Brain microvascular endothelial cell (primary cell): ENCODE results near the gene CKS1B.

Source experiments
- DNase-seq: peaks from one replicate; pipeline ENCODE4 v3.0.0-alpha.2; 2020
- H3K27ac ChIP-seq: fragments of 250-450 bp; sonication (Bioruptor Pico); 2 replicates; pipeline ENCODE4 v1.5.1; 2020; ENCODE audit warnings: mild to moderate bottlenecking, moderate library complexity
- H3K27me3 ChIP-seq: fragments of 250-450 bp; sonication (Bioruptor Pico); replicated peaks from 2 replicates; pipeline ENCODE4 v1.5.1; 2020; ENCODE audit warnings: mild to moderate bottlenecking
- H3K36me3 ChIP-seq: fragments of 250-450 bp; sonication (Bioruptor Pico); replicated peaks from 2 replicates; pipeline ENCODE4 v1.5.1; 2020; ENCODE audit warnings: mild to moderate bottlenecking
- H3K4me3 ChIP-seq: 2 replicates; pipeline ENCODE4 v1.5.1; 2011; ENCODE audit warnings: low read depth, mild to moderate bottlenecking, control low read depth, low read length, moderate library complexity
- in situ Hi-C: cut with HindIII; loops from 2 replicates; pipeline ENCODE4 v1.10.0; 2017; ENCODE audit warnings: low sequenced_read_pairs, low pct_ligation_motif_present
- TF ChIP-seq, protein P1 (sequence below): IDR thresholded peaks from 2 replicates; pipeline ENCODE4 v1.5.1; 2011; ENCODE audit warnings: low read depth, mild to moderate bottlenecking, moderate library complexity, low read length, control low read depth, inconsistent platforms; ENCODE audit errors: missing control alignments

CKS1B gene

DNA sequence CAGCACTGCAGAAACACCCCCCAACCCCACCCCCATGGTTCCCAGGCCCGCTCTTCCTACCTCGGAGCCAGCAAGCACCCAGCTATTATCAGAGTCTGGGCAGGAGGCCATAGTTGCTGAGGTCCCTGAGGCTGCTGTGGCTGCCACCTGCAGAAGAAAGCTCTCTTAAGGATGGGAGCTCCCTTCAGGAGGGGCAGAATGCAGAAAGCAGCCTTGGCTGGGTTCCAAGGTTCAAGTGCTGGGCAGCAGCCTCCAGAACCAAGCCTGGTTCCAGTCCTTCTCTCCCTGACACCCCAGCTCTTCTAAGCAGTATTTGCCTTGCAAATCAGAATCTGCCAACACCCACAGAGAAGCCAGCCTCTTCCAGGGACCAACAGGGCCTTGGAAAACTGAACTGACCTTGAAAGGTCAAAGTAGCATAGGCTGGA is 20.9 kb upstream of the CKS1B start:
- in situ Hi-C loops: no loop called here
- Histone ChIP-seq H3K4me3 (no peak overlapping the region), H3K27ac (no peak overlapping the region), H3K27me3 (no peaks in the 10 kb centered on the region), H3K36me3 (no peaks in the 10 kb centered on the region)
- TF ChIP-seq, protein P1, sequence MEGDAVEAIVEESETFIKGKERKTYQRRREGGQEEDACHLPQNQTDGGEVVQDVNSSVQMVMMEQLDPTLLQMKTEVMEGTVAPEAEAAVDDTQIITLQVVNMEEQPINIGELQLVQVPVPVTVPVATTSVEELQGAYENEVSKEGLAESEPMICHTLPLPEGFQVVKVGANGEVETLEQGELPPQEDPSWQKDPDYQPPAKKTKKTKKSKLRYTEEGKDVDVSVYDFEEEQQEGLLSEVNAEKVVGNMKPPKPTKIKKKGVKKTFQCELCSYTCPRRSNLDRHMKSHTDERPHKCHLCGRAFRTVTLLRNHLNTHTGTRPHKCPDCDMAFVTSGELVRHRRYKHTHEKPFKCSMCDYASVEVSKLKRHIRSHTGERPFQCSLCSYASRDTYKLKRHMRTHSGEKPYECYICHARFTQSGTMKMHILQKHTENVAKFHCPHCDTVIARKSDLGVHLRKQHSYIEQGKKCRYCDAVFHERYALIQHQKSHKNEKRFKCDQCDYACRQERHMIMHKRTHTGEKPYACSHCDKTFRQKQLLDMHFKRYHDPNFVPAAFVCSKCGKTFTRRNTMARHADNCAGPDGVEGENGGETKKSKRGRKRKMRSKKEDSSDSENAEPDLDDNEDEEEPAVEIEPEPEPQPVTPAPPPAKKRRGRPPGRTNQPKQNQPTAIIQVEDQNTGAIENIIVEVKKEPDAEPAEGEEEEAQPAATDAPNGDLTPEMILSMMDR: no peak
- DNase-seq: no peak

DNA sequence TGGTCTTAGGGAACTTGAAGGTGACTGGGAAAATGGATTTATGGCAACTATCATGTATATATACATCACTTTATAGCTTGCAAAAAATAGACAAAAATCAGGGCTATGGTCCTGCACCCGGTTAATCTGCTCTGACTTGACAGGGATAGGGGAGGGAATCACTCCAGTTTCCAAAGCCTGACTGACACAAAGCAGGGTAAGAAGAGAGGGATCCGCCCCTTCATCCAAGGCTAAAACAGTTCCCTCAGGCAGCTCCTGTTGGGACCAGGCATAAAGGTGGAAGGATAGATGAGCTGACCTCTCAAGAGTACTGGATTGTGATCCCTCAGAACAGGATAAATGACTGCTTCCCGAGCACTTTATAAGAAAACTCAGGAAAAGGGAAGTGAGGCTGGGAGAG is 19.9 kb upstream of the CKS1B start:
- TF ChIP-seq, protein P1: no peak
- no peak overlapping the region for H3K4me3 ChIP-seq
- H3K36me3 ChIP-seq: no peaks in the 10 kb centered on the region
- in situ Hi-C loops: no loop called here
- no peaks in the 10 kb centered on the region for H3K27me3 ChIP-seq
- DNase-seq: no peak
- H3K27ac ChIP-seq: no peak overlapping the region

DNA sequence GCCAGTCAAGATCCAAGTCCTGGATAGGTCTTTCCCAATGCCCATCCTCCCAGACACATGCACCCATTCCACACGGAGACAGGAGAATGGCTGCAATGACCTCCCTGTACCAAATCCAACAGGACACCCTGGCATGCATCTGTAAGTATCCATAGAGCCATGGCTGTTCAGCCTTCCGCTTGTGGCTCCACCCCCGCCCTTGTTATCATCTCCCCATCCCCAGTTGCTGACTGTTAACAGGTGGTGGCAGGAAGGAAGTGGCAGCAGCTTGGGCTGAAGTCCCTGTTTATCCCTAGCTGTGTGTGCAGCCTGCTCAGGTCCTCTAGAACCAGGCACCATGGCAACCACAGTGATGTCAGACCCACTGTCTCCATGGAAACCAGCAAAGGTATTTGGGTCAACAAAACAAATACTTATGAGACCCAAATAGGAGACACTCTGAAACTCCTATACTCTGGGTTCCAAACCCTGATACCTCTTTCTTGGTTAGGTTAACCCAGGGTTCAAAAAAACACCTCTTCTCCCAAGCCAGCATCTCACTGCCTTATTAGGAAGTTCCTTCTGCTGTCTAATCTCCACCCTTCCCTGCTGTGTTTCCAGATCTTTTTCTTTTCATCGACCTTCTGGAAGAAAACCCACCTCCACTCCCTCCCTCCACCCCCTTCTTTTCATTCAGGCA is 19.3 kb upstream of the CKS1B start:
- no peaks in the 10 kb centered on the region for H3K36me3 ChIP-seq
- TF ChIP-seq, protein P1: no peak

DNA sequence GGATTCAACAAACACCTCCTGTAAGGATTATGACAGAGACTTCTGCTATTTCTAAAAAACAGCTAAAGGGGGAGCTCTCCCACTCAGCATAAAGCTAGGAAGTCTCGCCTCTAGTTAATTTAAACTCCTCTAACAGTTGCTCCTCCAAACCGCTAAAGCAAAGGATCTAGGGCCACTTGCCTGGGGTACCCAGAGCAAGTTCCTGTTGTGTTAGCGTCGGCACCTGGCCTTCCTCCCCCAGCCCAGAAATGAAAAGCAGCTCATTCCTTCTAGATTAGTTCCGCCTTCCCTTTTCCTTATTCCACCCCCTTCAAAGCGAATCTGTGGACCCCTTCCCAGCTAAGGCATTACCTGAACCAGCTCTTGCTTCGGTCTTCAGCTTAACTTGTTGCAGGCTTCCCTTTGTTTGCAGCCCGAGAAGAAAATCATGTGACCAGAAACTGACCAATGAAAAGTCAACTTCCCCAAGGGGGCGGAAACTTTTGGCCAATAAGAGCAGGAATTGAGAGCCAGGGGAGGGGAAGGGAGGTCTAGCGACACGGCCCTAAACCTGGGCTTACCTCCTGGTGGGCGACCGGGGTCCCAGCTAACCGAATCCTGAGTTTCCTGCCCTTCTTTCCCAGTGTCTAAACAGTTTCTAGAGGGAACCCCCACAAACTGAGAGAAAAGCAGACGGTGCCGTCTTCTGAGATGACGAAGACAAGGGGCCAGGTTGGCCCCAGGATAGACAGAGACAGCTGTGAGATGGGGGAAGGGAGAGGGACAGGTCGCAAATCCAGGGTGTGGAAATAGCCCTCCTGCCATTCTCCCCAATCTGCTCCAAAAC is 18.6 kb upstream of the CKS1B start, which contains the start of gene PBXIP1:
Gene PBXIP1, minus strand, starts transcription at position 382 of the 826 bp plus-strand sequence. CDS start 2,378 bp downstream, outside the sequence.
- no peaks in the 10 kb centered on the region for H3K36me3 ChIP-seq
- in situ Hi-C loops: no loop called here
- DNase-seq: peak; percentile 92
- TF ChIP-seq, protein P1: peak; percentile 52
- H3K27me3 ChIP-seq: no peaks in the 10 kb centered on the region
- peak within 1 kb of the TSS; percentile 74 for H3K4me3 ChIP-seq
- H3K27ac ChIP-seq: peak within 1 kb of the TSS; percentile 84

More for the DNA sequence above, 19.3 kb upstream of the CKS1B start:
- Histone ChIP-seq H3K27ac (peak overlapping the region; percentile 84), H3K4me3 (peak overlapping the region; percentile 74), H3K27me3 (no peaks in the 10 kb centered on the region)
- peak; percentile 90 for DNase-seq
- in situ Hi-C loops: no loop called here

DNA sequence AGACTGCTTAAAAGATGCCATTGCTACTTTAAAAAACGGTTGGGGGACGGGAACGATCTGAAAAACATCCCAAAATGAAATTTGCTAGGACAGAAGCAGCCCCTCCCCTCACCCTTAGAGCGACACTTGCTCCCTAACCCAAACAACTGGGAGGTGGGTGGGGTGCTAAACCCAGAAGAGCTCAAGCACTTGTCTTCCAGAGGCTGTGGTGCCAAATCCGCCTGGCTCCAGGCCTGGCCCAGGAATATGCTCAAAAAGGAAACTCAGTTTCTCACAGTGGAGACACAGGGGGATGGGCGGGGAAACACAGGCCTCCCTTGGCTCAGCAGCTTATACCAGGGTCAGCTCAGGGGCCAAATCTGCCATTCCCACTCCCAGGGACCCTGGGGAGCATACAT is 17.9 kb upstream of the CKS1B start:
- no peaks in the 10 kb centered on the region for H3K36me3 ChIP-seq
- H3K4me3 ChIP-seq: peak overlapping the region; percentile 74
- in situ Hi-C loops: no loop called here
- H3K27ac ChIP-seq: no peak overlapping the region
- TF ChIP-seq, protein P1: no peak
- DNase-seq: no peak
- no peaks in the 10 kb centered on the region for H3K27me3 ChIP-seq
